Tibial nerve (tissue), 4 donors: Measurements from ENCODE around the gene CATSPER3. TPM values are rescaled to one million over a fixed set of nuclear protein-coding genes. Genes with fewer than 3 reads are reported as not detected.

Experiments used
- DNase-seq, 2 donors: peaks; one replicate each; pipeline ENCODE4 v3.0.0-alpha.2; 2019; ENCODE audit warnings: low spot score in 2 of 2
- H3K27ac ChIP-seq, 4 donors: fragments of 200-600 bp; sonication (generic) in 3 of 4; one replicate each; pipeline ENCODE4 v1.5.1; 2017 to 2019; ENCODE audit warnings: mild to moderate bottlenecking in 1 of 4
- H3K27me3 ChIP-seq, 2 donors: fragments of 200-600 bp; sonication (generic) in 1 of 2; one replicate each; pipeline versions ENCODE4 v1.5.1 to v1.6.0; 2017 to 2019
- H3K36me3 ChIP-seq, 3 donors: fragments of 200-600 bp; sonication (generic); one replicate each; pipeline ENCODE4 v1.5.1; 2018 to 2019
- H3K4me1 ChIP-seq, 4 donors: fragments of 200-600 bp; sonication (generic) in 3 of 4; one replicate each; pipeline ENCODE4 v1.5.1; 2017 to 2019
- H3K4me3 ChIP-seq, 4 donors: fragments of 200-600 bp; sonication (generic) in 3 of 4; one replicate each; pipeline ENCODE4 v1.5.1; 2017 to 2019; ENCODE audit warnings: mild to moderate bottlenecking in 1 of 4, moderate library complexity in 1 of 4
- H3K9me3 ChIP-seq, 4 donors: fragments of 200-600 bp; sonication (generic) in 3 of 4; one replicate each; pipeline ENCODE4 v1.5.1; 2017 to 2019
- EP300 ChIP-seq, 2 donors: sonication (generic); formaldehyde crosslinking; IDR thresholded peaks; one replicate each; pipeline ENCODE4 v1.6.1; 2017; ENCODE audit warnings: antibody characterized with exemption in 2 of 2, mild to moderate bottlenecking in 1 of 2
- POLR2A ChIP-seq, 2 donors: fragments of 450-650 bp; IDR thresholded peaks; one replicate each; pipeline ENCODE4 v1.6.1; 2017; ENCODE audit warnings: antibody characterized with exemption in 2 of 2, mild to moderate bottlenecking in 2 of 2, moderate library complexity in 2 of 2
- WGBS, 2 donors: methylation state at CpG; one replicate each; pipeline ENCODE4 v1.1.5; 2018; 5-methylcytosine and 5-hydroxymethylcytosine counted together
- total RNA-seq, 4 donors: library from RNA; depleted of rRNA; stranded (reverse); fragments of >200 nt; gene quantifications; one replicate each; pipeline ENCODE4 v1.1.0, GENCODE V29; 2016
- TF ChIP-seq, protein P1 (sequence below), 5 experiments: fragments of 200-600 bp in 3 of 5; fragments of 450-650 bp in 2 of 5; sonication (generic) in 3 of 5; IDR thresholded peaks; one replicate each; pipeline ENCODE4 v1.5.1; 2016 to 2019; ENCODE audit warnings: antibody characterized with exemption in 5 of 5, mild to moderate bottlenecking in 3 of 5, moderate library complexity in 2 of 5

CATSPER3 gene
- total RNA-seq, 4 donors from 2014 or later = 0.90 to 1.3 TPM; not detected in 2

GRCh38 chr5:135052511-135053145 lies 84.9 kb downstream of the CATSPER3 start:
- 46 to 52% methylated on average over 6 of the region's 6 CpGs for WGBS, 2 donors
- peaks cover 0 to 56% of the 10 kb centered on the region in 2 donors for H3K27me3 ChIP-seq

DNA sequence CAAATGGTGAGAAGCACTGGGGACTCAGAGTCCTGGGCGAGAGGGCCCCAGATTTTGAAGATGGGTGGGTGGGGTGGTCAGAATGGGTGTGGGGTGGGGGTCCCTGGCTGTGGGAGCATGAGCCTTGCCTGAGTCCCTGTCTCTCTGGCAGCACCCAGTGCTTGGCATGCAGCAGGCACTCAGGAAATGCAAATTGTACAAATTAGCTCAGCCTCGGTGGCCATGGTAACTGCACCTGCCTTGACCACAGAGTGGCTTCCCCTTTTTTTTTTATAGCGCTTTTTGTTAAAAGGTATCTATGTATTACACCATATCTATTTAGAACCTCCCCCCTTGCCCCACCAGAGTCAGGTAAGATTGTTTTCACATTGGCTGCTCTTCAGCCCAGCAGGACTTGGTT lies 85.6 kb downstream of the CATSPER3 start:
- Histone ChIP-seq H3K36me3 (no peaks in the 10 kb centered on the region), H3K4me3 (no peak overlapping the region), H3K4me1 (no peaks in the 10 kb centered on the region), H3K27me3 (peaks cover 0 to 55% of the 10 kb centered on the region in 2 donors), H3K9me3 (no peaks in the 10 kb centered on the region), H3K27ac (no peak overlapping the region)
- DNase-seq = no peak
- TF ChIP-seq, protein P1, sequence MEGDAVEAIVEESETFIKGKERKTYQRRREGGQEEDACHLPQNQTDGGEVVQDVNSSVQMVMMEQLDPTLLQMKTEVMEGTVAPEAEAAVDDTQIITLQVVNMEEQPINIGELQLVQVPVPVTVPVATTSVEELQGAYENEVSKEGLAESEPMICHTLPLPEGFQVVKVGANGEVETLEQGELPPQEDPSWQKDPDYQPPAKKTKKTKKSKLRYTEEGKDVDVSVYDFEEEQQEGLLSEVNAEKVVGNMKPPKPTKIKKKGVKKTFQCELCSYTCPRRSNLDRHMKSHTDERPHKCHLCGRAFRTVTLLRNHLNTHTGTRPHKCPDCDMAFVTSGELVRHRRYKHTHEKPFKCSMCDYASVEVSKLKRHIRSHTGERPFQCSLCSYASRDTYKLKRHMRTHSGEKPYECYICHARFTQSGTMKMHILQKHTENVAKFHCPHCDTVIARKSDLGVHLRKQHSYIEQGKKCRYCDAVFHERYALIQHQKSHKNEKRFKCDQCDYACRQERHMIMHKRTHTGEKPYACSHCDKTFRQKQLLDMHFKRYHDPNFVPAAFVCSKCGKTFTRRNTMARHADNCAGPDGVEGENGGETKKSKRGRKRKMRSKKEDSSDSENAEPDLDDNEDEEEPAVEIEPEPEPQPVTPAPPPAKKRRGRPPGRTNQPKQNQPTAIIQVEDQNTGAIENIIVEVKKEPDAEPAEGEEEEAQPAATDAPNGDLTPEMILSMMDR (IDR thresholded peaks at IDR 0.05) = no peak
- TF ChIP-seq POLR2A (IDR thresholded peaks at IDR 0.05) = no peak
- TF ChIP-seq EP300 (IDR thresholded peaks at IDR 0.05) = no peak
- 68 to 79% methylated on average over 3 of the region's 3 CpGs for WGBS, 2 donors

More at GRCh38 chr5:135052511-135053145, 84.9 kb downstream of the CATSPER3 start:
- no peaks in the 10 kb centered on the region for H3K36me3 ChIP-seq
- H3K9me3 ChIP-seq = no peaks in the 10 kb centered on the region
- DNase-seq = no peak
- TF ChIP-seq, protein P1 (IDR thresholded peaks at IDR 0.05) = no peak
- no peak for TF ChIP-seq EP300 (IDR thresholded peaks at IDR 0.05)
- TF ChIP-seq POLR2A (IDR thresholded peaks at IDR 0.05) = no peak
- H3K4me1 ChIP-seq = no peaks in the 10 kb centered on the region
- no peak overlapping the region for H3K27ac ChIP-seq
- no peak overlapping the region for H3K4me3 ChIP-seq

- Histone ChIP-seq H3K27ac (no peak overlapping the region), H3K4me3 (no peak overlapping the region), H3K9me3 (no peaks in the 10 kb centered on the region), H3K36me3 (no peaks in the 10 kb centered on the region), H3K4me1 (no peaks in the 10 kb centered on the region), H3K27me3 (peaks cover 0 to 53% of the 10 kb centered on the region in 2 donors)
- DNase-seq = no peak
- WGBS, 2 donors = 28 to 31% methylated on average over 8 of the region's 8 CpGs
- TF ChIP-seq, protein P1 (IDR thresholded peaks at IDR 0.05) = no peak
- TF ChIP-seq EP300 (IDR thresholded peaks at IDR 0.05) = no peak
- TF ChIP-seq POLR2A (IDR thresholded peaks at IDR 0.05) = no peak
These were observed 86.3 kb downstream of the CATSPER3 start for GRCh38 chr5:135053989-135054388.

GRCh38 chr5:135054546-135054945 lies 86.8 kb downstream of the CATSPER3 start:
- DNase-seq = no peak

DNA sequence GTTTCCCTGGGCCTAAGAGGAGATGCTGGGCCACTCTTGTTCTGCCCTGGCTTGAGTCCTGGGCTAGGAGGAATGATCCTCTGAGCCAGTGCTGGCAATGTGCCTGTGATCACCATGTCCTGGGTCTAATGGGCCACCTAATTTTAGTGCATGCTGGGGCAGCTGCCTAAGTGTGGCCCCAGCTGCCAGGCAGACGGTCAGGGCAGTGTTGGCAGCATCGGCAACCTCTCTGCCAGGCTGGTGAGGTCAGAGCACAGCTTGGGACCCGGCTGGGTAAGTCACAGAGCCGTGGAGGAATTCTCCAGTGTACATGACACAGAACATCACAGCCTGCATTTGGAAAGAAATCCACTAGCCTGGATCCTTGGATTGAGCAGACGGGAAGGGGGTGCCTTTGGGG lies 87.7 kb downstream of the CATSPER3 start:
- no peaks in the 10 kb centered on the region for H3K36me3 ChIP-seq
- no peak for TF ChIP-seq EP300 (IDR thresholded peaks at IDR 0.05)
- TF ChIP-seq POLR2A (IDR thresholded peaks at IDR 0.05) = no peak
- TF ChIP-seq, protein P1 (IDR thresholded peaks at IDR 0.05) = no peak
- DNase-seq = no peak
- no peaks in the 10 kb centered on the region for H3K4me1 ChIP-seq
- H3K4me3 ChIP-seq = no peak overlapping the region
- H3K27me3 ChIP-seq = peaks cover 0 to 40% of the 10 kb centered on the region in 2 donors
- H3K27ac ChIP-seq = no peak overlapping the region
- 48 to 55% methylated on average over 4 to 5 of the region's 5 CpGs for WGBS, 2 donors
- H3K9me3 ChIP-seq = no peaks in the 10 kb centered on the region

More at GRCh38 chr5:135054546-135054945, 86.8 kb downstream of the CATSPER3 start:
- 44 to 53% methylated on average over 2 of the region's 2 CpGs for WGBS, 2 donors
- Histone ChIP-seq H3K27me3 (peaks cover 0 to 48% of the 10 kb centered on the region in 2 donors), H3K4me1 (no peaks in the 10 kb centered on the region), H3K9me3 (no peaks in the 10 kb centered on the region), H3K36me3 (no peaks in the 10 kb centered on the region), H3K27ac (no peak overlapping the region), H3K4me3 (no peak overlapping the region)
- TF ChIP-seq, protein P1 (IDR thresholded peaks at IDR 0.05) = no peak
- no peak for TF ChIP-seq EP300 (IDR thresholded peaks at IDR 0.05)
